GM08714 (cell line): ENCODE data around the gene NCAPD2.

Source experiments
- H3K4me3 ChIP-seq: fragments of 200-500 bp; sonication (Bioruptor generic); 2 replicates; pipeline ENCODE4 v1.5.1; 2014; ENCODE audit warnings: mild to moderate bottlenecking, low read length, inconsistent platforms
- ZNF274 ChIP-seq: IDR thresholded peaks from 2 replicates; pipeline ENCODE4 v1.6.1; 2012; ENCODE audit warnings: mild to moderate bottlenecking, low read depth, low read length

NCAPD2 gene

GRCh38 chr12:6493497-6494257 is at the start of gene NCAPD2:
TSS of gene NCAPD2 (plus strand) at chr12:6494102. CDS start at chr12:6495099, 997 bp downstream.
- TF ChIP-seq ZNF274: no peak
- H3K4me3 ChIP-seq: peak within 1 kb of the TSS; percentile 96

- peak within 1 kb of the TSS; percentile 42; the same call in 1 of the 2 replicates for H3K4me3 ChIP-seq
- no peak for TF ChIP-seq ZNF274
These were observed 48.9 kb upstream of the NCAPD2 start, which contains the start of gene CD27 for GRCh38 chr12:6444704-6445688. TSS of gene CD27 (plus strand) at chr12:6444955. CDS start at chr12:6445096, 141 bp downstream.

GRCh38 chr12:6450091-6450868 is 43.6 kb upstream of the NCAPD2 start:
- H3K4me3 ChIP-seq: peak overlapping the region; percentile 78; the same call in 1 of the 2 replicates
- no peak for TF ChIP-seq ZNF274

- peak overlapping the region; percentile 78; the same call in 1 of the 2 replicates for H3K4me3 ChIP-seq
These were observed 43.0 kb upstream of the NCAPD2 start for GRCh38 chr12:6450869-6451347.

GRCh38 chr12:6451348-6452244 is 42.3 kb upstream of the NCAPD2 start, which contains the start of gene TAPBPL:
TSS of gene TAPBPL (plus strand) at chr12:6452042. CDS start at chr12:6452249, 207 bp downstream.
- H3K4me3 ChIP-seq: peak within 1 kb of the TSS; percentile 78
- no peak for TF ChIP-seq ZNF274

More at GRCh38 chr12:6450869-6451347, 43.0 kb upstream of the NCAPD2 start:
- no peak for TF ChIP-seq ZNF274

- peak overlapping the region; percentile 78 for H3K4me3 ChIP-seq
- no peak for TF ChIP-seq ZNF274
These were observed 41.5 kb upstream of the NCAPD2 start for GRCh38 chr12:6452245-6452943.

GRCh38 chr12:6452944-6453630 is 40.8 kb upstream of the NCAPD2 start:
- H3K4me3 ChIP-seq: peak overlapping the region; percentile 78
- TF ChIP-seq ZNF274: no peak

GRCh38 chr12:6457220-6457945 is 36.5 kb upstream of the NCAPD2 start:
- no peak overlapping the region for H3K4me3 ChIP-seq
- no peak for TF ChIP-seq ZNF274

GRCh38 chr12:6458281-6459003 is 35.5 kb upstream of the NCAPD2 start:
- H3K4me3 ChIP-seq: no peak overlapping the region
- no peak for TF ChIP-seq ZNF274

- H3K4me3 ChIP-seq: no peak overlapping the region
- no peak for TF ChIP-seq ZNF274
These were observed 34.9 kb upstream of the NCAPD2 start for GRCh38 chr12:6459004-6459337.
